Mesendoderm (in vitro differentiated cells): ENCODE data around the gene TCF15.

Experiments
- DNase-seq: peaks from one replicate; pipeline ENCODE4 v3.0.0; 2013
- H2AK5ac ChIP-seq: 2 replicates; pipeline ENCODE4 v1.6.1; 2013; ENCODE audit warnings: low read length, inconsistent platforms
- H2BK120ac ChIP-seq: 2 replicates; pipeline ENCODE4 v1.6.1; 2013; ENCODE audit warnings: low read depth, mild to moderate bottlenecking, low read length, moderate library complexity, mixed read lengths
- H2BK15ac ChIP-seq: replicated peaks from 2 replicates; pipeline ENCODE4 v1.6.1; 2013; ENCODE audit warnings: low read depth, mild to moderate bottlenecking, moderate library complexity
- H2BK5ac ChIP-seq: 2 replicates; pipeline ENCODE4 v1.6.1; 2013; ENCODE audit warnings: low read length, inconsistent platforms
- H3K18ac ChIP-seq: 2 replicates; pipeline ENCODE4 v1.6.1; 2013; ENCODE audit warnings: mild to moderate bottlenecking, low read length, mixed read lengths
- H3K23ac ChIP-seq: one replicate; pipeline ENCODE4 v1.6.1; 2013; ENCODE audit warnings: low read length
- H3K27ac ChIP-seq: 2 replicates; pipeline ENCODE4 v1.5.1; 2013; ENCODE audit warnings: low read depth, mild to moderate bottlenecking, inconsistent platforms, low read length, moderate library complexity
- H3K27me3 ChIP-seq: 2 replicates; pipeline ENCODE4 v1.6.1; 2013; ENCODE audit warnings: low read length, control low read depth, mild to moderate bottlenecking, inconsistent platforms; ENCODE audit not compliant: insufficient read depth, poor library complexity
- H3K36me3 ChIP-seq: 2 replicates; pipeline ENCODE4 v1.6.1; 2013; ENCODE audit warnings: low read length, inconsistent platforms; ENCODE audit not compliant: control insufficient read depth, insufficient read depth
- H3K4ac ChIP-seq: one replicate; pipeline ENCODE4 v1.6.1; 2013; ENCODE audit warnings: low read depth, mild to moderate bottlenecking, low read length, moderate library complexity
- H3K4me1 ChIP-seq: 2 replicates; pipeline ENCODE4 v1.6.1; 2013; ENCODE audit warnings: low read depth, low read length, inconsistent platforms; ENCODE audit not compliant: control insufficient read depth
- H3K4me2 ChIP-seq: 2 replicates; pipeline ENCODE4 v1.6.1; 2013; ENCODE audit warnings: low read length
- H3K4me3 ChIP-seq: 2 replicates; pipeline ENCODE4 v1.5.1; 2013; ENCODE audit warnings: mild to moderate bottlenecking, low read length
- H3K56ac ChIP-seq: one replicate; pipeline ENCODE4 v1.6.1; 2013; ENCODE audit warnings: low read length
- H3K79me1 ChIP-seq: 2 replicates; pipeline ENCODE4 v1.6.1; 2013; ENCODE audit warnings: low read length, inconsistent platforms
- H3K79me2 ChIP-seq: 2 replicates; pipeline ENCODE4 v1.6.1; 2013; ENCODE audit warnings: mild to moderate bottlenecking, low read length; ENCODE audit not compliant: control insufficient read depth, insufficient read depth
- H3K9ac ChIP-seq: 2 replicates; pipeline ENCODE4 v1.6.1; 2013; ENCODE audit warnings: low read length, inconsistent platforms
- H4K5ac ChIP-seq: one replicate; pipeline ENCODE4 v1.6.1; 2013; ENCODE audit warnings: low read length
- H4K8ac ChIP-seq: one replicate; pipeline ENCODE4 v1.6.1; 2013; ENCODE audit warnings: low read depth, mild to moderate bottlenecking, control low read depth, low read length, moderate library complexity
- WGBS: extraction: QIAGEN DNeasy Blood & Tissue Kit; methylation state at CpG from one replicate; pipeline ENCODE4 v1.1.7; 2013; ENCODE audit warnings: low lambda C conversion rate, missing lambda C conversion rate; ENCODE audit not compliant: insufficient coverage; ENCODE audit errors: extremely low coverage; 5-methylcytosine and 5-hydroxymethylcytosine counted together

TCF15 gene

GRCh38 chr20:621125-621756, 11.1 kb upstream of the TCF15 start:
- peaks cover 5% of the 10 kb centered on the region for H3K4me1 ChIP-seq
- no peak overlapping the region for H3K56ac ChIP-seq

GRCh38 chr20:620246-620645, 10.1 kb upstream of the TCF15 start:
- Histone ChIP-seq H3K27me3 (no peaks in the 10 kb centered on the region), H3K9ac (no peak overlapping the region), H4K5ac (no peak overlapping the region), H3K79me2 (no peaks in the 10 kb centered on the region), H4K8ac (no peak overlapping the region), H3K4me1 (peaks cover 5% of the 10 kb centered on the region), H2BK5ac (no peak overlapping the region), H3K18ac (no peak overlapping the region), H2AK5ac (no peak overlapping the region), H3K4ac (no peak overlapping the region), H3K27ac (no peak overlapping the region), H3K36me3 (no peaks in the 10 kb centered on the region), H2BK15ac (no peak overlapping the region), H3K4me3 (no peak overlapping the region), H3K23ac (no peak overlapping the region), H3K4me2 (no peak overlapping the region), H3K79me1 (no peaks in the 10 kb centered on the region), H2BK120ac (no peak overlapping the region), H3K56ac (no peak overlapping the region)
- DNase-seq = no peak
- WGBS = no CpG with 5 or more reads among the region's 7 CpGs

More at GRCh38 chr20:621125-621756, 11.1 kb upstream of the TCF15 start:
- Histone ChIP-seq H2BK15ac (no peak overlapping the region), H3K27ac (no peak overlapping the region), H4K5ac (no peak overlapping the region), H3K18ac (no peak overlapping the region), H3K27me3 (no peaks in the 10 kb centered on the region), H3K79me2 (no peaks in the 10 kb centered on the region), H3K36me3 (no peaks in the 10 kb centered on the region), H3K4me3 (no peak overlapping the region), H2BK5ac (no peak overlapping the region), H3K9ac (no peak overlapping the region), H3K4me2 (no peak overlapping the region), H4K8ac (no peak overlapping the region), H3K23ac (no peak overlapping the region), H2BK120ac (no peak overlapping the region), H3K4ac (no peak overlapping the region), H3K79me1 (no peaks in the 10 kb centered on the region), H2AK5ac (no peak overlapping the region)
- no CpG with 5 or more reads among the region's 5 CpGs for WGBS
- peak; percentile 86 for DNase-seq

DNA sequence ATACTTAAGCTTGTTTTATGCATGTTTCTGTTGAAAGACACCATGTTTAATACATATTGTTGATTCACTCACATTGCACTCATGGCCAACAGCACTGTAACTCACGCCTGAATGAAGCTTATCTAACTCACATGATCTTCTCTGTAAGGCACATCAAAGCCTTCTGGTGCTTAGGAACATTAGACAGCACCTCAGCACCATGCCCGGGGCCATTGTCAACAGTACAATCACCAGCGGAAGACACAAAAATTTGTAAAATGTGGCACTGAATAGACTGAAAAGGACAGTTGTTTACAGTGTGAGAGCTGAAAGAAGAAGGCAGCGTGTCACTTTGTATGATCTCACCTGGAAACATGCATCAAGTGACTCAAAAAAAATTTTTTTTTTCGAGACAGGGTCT, 8.9 kb upstream of the TCF15 start:
- Histone ChIP-seq H3K27me3 (no peaks in the 10 kb centered on the region), H2BK120ac (no peak overlapping the region), H3K36me3 (no peaks in the 10 kb centered on the region), H3K9ac (no peak overlapping the region), H2BK15ac (no peak overlapping the region), H3K4ac (no peak overlapping the region), H2BK5ac (no peak overlapping the region), H3K27ac (no peak overlapping the region), H3K79me2 (no peaks in the 10 kb centered on the region), H3K18ac (no peak overlapping the region), H3K79me1 (no peaks in the 10 kb centered on the region), H3K4me1 (peaks cover 5% of the 10 kb centered on the region), H3K56ac (no peak overlapping the region), H4K8ac (no peak overlapping the region), H2AK5ac (no peak overlapping the region), H4K5ac (no peak overlapping the region), H3K23ac (no peak overlapping the region), H3K4me2 (no peak overlapping the region), H3K4me3 (no peak overlapping the region)
- no peak for DNase-seq
- no CpG with 5 or more reads among the region's 5 CpGs for WGBS

- Histone ChIP-seq H3K23ac (no peak overlapping the region), H3K18ac (no peak overlapping the region), H3K27me3 (no peaks in the 10 kb centered on the region), H2AK5ac (no peak overlapping the region), H3K4me2 (no peak overlapping the region), H3K79me1 (no peaks in the 10 kb centered on the region), H3K9ac (no peak overlapping the region), H3K4me3 (no peak overlapping the region), H3K56ac (no peak overlapping the region), H3K36me3 (no peaks in the 10 kb centered on the region), H2BK15ac (no peak overlapping the region), H3K79me2 (no peaks in the 10 kb centered on the region), H3K27ac (no peak overlapping the region), H2BK5ac (no peak overlapping the region), H3K4ac (no peak overlapping the region), H3K4me1 (peaks cover 5% of the 10 kb centered on the region), H4K5ac (no peak overlapping the region), H4K8ac (no peak overlapping the region), H2BK120ac (no peak overlapping the region)
- no peak for DNase-seq
- WGBS = no CpG with 5 or more reads among the region's 4 CpGs
Measured at GRCh38 chr20:617934-618690, 8.0 kb upstream of the TCF15 start.

DNA sequence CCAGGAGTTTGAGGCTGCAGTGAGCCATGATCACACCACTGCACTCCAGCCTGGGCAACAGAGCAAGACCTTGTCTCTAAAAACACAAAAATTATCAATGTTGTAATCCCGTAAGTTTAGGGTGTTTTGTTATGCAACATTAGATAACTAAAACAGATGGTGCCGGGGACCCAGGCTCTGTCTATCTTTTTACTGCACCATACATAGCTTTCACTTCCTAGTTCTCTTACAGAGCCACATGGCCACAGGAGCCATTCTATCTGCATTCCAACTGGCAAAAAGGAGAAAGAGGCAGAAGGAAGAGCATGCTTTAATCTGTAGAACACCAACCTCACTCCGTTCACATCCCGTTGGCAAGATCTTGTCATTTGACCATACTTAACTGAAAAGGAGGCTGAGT, 5.4 kb upstream of the TCF15 start:
- Histone ChIP-seq H3K4me2 (no peak overlapping the region), H2BK120ac (no peak overlapping the region), H3K56ac (no peak overlapping the region), H4K5ac (no peak overlapping the region), H3K23ac (no peak overlapping the region), H3K4ac (no peak overlapping the region), H3K4me1 (no peaks in the 10 kb centered on the region), H3K9ac (no peak overlapping the region), H4K8ac (no peak overlapping the region), H3K27me3 (no peaks in the 10 kb centered on the region), H3K79me2 (no peaks in the 10 kb centered on the region), H3K4me3 (no peak overlapping the region), H3K36me3 (no peaks in the 10 kb centered on the region), H3K27ac (peak overlapping the region; percentile 18), H3K79me1 (no peaks in the 10 kb centered on the region), H2BK5ac (no peak overlapping the region), H3K18ac (no peak overlapping the region), H2AK5ac (no peak overlapping the region), H2BK15ac (no peak overlapping the region)
- WGBS = no CpG with 5 or more reads among the region's 4 CpGs
- no peak for DNase-seq
